ENCODE measurements around the gene OSTM1.

OSTM1 gene

DNA sequence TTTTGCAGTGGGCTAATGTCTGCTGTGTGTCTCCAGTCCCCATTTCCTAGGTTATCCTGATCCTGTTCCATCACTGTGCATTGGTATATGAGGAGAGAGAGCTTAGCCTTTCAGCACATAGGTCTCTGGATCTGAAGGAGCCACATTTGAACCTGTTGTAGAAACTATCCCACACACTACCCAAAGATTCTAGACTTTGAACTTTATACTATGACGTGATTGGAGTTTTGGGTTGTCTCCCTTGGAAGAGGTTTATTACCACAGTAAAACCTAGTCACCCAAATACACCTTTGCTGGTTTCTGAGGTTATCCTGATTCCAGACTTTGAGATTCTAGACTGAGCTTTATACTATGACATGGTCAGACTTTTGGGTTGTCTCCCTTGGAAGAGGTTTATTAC, 8.0 kb upstream of the OSTM1 start:
- H3K27ac ChIP-seq, result no peak overlapping the region
- TF ChIP-seq, protein P1, sequence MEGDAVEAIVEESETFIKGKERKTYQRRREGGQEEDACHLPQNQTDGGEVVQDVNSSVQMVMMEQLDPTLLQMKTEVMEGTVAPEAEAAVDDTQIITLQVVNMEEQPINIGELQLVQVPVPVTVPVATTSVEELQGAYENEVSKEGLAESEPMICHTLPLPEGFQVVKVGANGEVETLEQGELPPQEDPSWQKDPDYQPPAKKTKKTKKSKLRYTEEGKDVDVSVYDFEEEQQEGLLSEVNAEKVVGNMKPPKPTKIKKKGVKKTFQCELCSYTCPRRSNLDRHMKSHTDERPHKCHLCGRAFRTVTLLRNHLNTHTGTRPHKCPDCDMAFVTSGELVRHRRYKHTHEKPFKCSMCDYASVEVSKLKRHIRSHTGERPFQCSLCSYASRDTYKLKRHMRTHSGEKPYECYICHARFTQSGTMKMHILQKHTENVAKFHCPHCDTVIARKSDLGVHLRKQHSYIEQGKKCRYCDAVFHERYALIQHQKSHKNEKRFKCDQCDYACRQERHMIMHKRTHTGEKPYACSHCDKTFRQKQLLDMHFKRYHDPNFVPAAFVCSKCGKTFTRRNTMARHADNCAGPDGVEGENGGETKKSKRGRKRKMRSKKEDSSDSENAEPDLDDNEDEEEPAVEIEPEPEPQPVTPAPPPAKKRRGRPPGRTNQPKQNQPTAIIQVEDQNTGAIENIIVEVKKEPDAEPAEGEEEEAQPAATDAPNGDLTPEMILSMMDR (IDR thresholded peaks at IDR 0.05), result no peak
- DNase-seq (ENCODE audit: low spot score), result no peak

DNA sequence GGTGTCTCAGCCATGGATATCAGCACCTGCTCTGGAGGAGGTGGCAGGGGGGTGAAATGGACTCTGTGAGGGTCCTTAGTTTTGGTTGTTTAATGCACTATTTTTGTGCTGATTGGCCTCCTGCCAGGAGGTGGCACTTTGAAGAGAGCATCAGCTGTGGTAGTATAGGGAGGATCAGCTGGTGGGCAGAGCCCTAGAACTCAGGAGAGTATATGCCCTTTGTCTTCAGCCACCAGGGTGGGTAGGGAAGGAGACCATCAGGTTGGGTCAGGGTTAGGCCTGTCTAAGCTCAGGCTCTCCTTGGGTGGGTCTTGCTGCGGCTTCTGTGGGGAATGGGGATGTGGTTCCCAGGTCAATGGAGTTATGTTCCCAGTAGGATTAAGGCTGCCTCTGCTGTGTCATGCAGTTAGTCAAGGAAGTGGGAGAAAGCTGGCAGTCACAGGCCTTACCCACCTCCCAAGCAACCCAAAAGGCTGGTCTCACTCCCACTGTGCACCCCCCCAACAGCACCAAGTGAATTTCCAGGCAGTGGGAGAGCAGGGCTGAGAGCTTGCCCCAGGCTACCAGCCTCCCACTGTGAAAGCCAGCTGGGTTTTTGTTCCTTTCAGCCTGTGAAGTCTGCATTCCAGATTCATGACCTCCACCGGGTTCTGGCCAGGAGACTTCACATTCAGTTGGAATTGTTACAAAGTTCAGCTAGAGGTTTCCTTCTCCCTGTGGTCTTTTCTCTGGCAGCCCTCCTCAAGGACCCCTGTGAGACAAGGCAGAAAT, 5.7 kb upstream of the OSTM1 start:
- no peak for DNase-seq (ENCODE audit: low spot score)
- Histone ChIP-seq H3K4me3 (no peak overlapping the region), H3K27ac (no peak overlapping the region)
- TF ChIP-seq, protein P1 (IDR thresholded peaks at IDR 0.05), result no peak

More for the DNA sequence above, 8.0 kb upstream of the OSTM1 start:
- no peak overlapping the region for H3K4me3 ChIP-seq

DNA sequence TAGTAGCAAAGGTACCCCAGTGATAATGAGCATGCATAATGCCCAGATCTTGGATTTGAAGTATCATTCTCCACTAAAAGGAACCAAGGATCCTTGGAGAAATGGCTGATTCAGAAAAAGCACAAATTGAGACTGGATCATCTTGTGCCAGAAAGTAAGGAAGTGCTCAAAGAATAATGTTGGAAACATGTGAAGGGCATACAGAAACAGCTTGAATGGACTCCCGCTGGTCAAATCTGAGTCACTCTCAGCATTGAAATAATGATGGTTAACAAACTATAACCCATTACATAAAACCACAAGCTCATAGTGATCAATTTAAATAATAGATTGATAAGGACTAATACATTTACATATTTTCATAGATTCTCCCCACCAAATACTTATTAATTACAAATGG, 3.6 kb upstream of the OSTM1 start:
- Histone ChIP-seq H3K27ac (no peak overlapping the region), H3K4me3 (no peak overlapping the region)
- TF ChIP-seq, protein P1 (IDR thresholded peaks at IDR 0.05), result no peak
- no peak for DNase-seq (ENCODE audit: low spot score)

DNA sequence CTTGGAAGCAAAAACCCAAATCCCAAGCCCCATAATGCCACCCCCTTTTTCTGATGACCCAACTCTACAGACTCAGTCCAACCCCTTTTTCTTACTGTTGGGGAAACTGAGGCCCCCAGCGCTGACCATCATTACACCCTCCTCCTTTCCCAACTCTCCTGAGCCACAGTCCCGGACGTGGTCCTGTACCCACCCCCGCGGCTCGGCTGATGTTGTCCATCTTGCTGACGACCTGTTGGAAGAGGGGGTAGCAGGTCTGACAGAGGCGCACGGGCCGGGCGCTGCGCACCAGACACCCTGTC, 533 bp downstream of the OSTM1 start:
- peak overlapping the region; percentile 76 to 81 for H3K27ac ChIP-seq
- H3K4me3 ChIP-seq, result peak overlapping the region; percentile 82
- TF ChIP-seq, protein P1 (IDR thresholded peaks at IDR 0.05), result no peak
- no peak for DNase-seq (ENCODE audit: low spot score)

DNA sequence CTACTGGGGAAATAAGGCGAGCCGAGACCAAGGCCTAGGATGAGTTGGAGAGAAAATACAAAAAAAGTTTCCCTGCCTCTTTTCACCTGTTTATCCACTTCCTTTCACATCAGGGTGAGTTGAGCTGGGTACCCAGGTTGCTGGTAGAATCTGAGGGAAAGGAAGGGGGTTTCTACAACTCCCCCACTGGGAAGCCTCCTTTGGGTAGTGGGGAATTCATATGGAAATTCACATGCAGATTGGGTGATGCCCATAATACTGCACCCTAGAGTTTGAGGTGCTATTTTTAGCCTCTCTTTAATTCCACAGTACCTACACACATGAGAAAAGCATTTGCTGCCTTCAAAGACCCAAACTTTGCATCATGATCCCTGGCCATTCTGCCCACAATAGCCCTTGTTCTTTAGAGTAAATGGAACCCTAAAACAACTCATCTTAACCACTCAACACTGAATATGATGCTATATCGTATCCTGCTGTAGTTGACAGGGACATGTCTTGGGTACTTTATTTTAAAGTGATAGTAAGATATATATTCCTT, 2.7 kb downstream of the OSTM1 start:
- TF ChIP-seq, protein P1 (IDR thresholded peaks at IDR 0.05), result no peak
- no peak overlapping the region for H3K27ac ChIP-seq
- no peak overlapping the region for H3K4me3 ChIP-seq
- no peak for DNase-seq (ENCODE audit: low spot score)

DNA sequence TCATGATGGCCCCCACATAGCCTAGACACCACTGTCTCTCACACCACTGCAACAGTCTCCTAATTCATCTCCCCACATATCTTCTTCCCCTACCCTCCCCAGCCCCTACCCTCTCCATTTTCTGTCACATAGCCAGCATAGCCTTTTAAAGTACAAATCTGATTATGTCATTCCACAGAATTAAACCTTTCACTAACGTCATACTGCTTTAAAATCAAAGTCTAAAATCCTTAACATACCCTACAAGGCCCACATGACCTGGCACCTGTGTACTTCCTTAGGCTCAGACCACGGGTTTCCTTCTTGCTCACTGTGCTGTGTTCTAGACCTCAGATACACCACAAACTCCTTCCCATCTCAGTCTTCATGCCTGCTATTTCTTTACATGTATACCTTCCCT, 5.9 kb downstream of the OSTM1 start:
- Histone ChIP-seq H3K27ac (no peak overlapping the region), H3K4me3 (no peak overlapping the region)
- TF ChIP-seq, protein P1 (IDR thresholded peaks at IDR 0.05), result no peak
- no peak for DNase-seq (ENCODE audit: low spot score)

DNA sequence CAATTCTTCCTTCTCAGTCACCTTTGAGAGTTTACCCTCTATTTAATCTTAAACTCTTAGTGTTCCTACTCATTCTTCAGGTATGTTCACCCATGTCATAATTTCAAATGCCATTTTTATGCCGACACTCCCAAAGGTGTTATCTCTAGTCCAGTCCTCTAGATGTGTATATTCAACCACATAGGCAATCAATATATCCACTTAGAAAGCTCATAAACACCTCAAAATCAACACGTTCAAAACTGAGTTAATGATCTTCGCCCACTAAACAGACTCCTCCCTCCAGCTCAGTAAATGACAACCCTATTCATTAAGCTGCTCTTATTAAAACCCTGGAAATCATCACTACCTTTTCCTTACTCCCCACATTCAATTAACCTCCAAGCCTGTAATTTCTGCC, 6.4 kb downstream of the OSTM1 start:
- H3K27ac ChIP-seq, result no peak overlapping the region
- no peak overlapping the region for H3K4me3 ChIP-seq
- TF ChIP-seq, protein P1 (IDR thresholded peaks at IDR 0.05), result no peak
- no peak for DNase-seq (ENCODE audit: low spot score)

Data from coronary artery (tissue), 2 donors.